Right lobe of liver (tissue), 6 donors: ENCODE measurements around the gene MYOF. TPM values are rescaled to one million over a fixed set of nuclear protein-coding genes. Genes with fewer than 3 reads are reported as not detected.

Experiments
- ATAC-seq, 4 donors: fragments of 200-7000 bp; cut with Tn5 transposase; one replicate each; pipeline ENCODE4 v1.9.1; 2020; ENCODE audit warnings: mild to moderate bottlenecking in 4 of 4, moderate library complexity in 4 of 4
- DNase-seq, 3 donors: peaks; one replicate each; pipeline ENCODE4 v3.0.0-alpha.2; 2020
- H3K27ac ChIP-seq, 3 donors: fragments of 200-600 bp; one replicate each; pipeline ENCODE4 v1.8.0; 2022
- H3K27me3 ChIP-seq, 2 donors: fragments of 200-600 bp; one replicate each; pipeline ENCODE4 v1.8.0; 2022
- H3K36me3 ChIP-seq, 4 donors: fragments of 200-600 bp; sonication (generic) in 1 of 4; one replicate each; pipeline versions ENCODE4 v1.5.1 to v1.8.0; 2017 to 2022; ENCODE audit warnings: control low read depth in 1 of 4
- H3K4me1 ChIP-seq, 4 donors: fragments of 200-600 bp; sonication (generic) in 1 of 4; one replicate each; pipeline versions ENCODE4 v1.5.1 to v1.8.0; 2017 to 2022; ENCODE audit warnings: control low read depth in 1 of 4
- H3K4me3 ChIP-seq, 3 donors: fragments of 200-600 bp; one replicate each; pipeline ENCODE4 v1.8.0; 2022
- H3K9me3 ChIP-seq, 4 donors: fragments of 200-600 bp; sonication (generic) in 1 of 4; one replicate each; pipeline versions ENCODE4 v1.5.1 to v1.8.0; 2017 to 2022; ENCODE audit warnings: control low read depth in 1 of 4
- CTCF ChIP-seq, 4 donors: fragments of 200-600 bp in 3 of 4; fragments of 450-650 bp in 1 of 4; IDR thresholded peaks; one replicate each; pipeline versions ENCODE4 v1.5.1 to v1.8.0; 2016 to 2022; ENCODE audit warnings: antibody characterized with exemption in 4 of 4, mild to moderate bottlenecking in 2 of 4
- POLR2A ChIP-seq: fragments of 450-650 bp; IDR thresholded peaks from one replicate; pipeline ENCODE4 v1.6.1; 2017; ENCODE audit warnings: antibody characterized with exemption, mild to moderate bottlenecking
- WGBS: methylation state at CpG from one replicate; pipeline ENCODE4 v1.1.6; 2018; ENCODE audit warnings: low coverage, low lambda C conversion rate; ENCODE audit not compliant: insufficient coverage; ENCODE audit errors: missing lambda C conversion rate; 5-methylcytosine and 5-hydroxymethylcytosine counted together
- intact Hi-C, 2 donors: fragments of 100-400 bp; cut with DNase I; formaldehyde crosslinking; loops; one replicate each; pipeline versions ENCODE4 v1.11.2 to v1.14.1; 2022
- total RNA-seq, 6 experiments: library from RNA; depleted of rRNA in 2 of 6; stranded (reverse); fragments of >200 nt in 2 of 6; fragmentation: NEBNext Ultra II Directional in 3 of 6; extraction: Animal tissue kit (Norgen Biotek cat#: 25700) in 3 of 6; gene quantifications; one replicate each; pipeline versions ENCODE4 v1.1.0 to v1.2.4, GENCODE V29; 2016 to 2023
- donor health status: DM: no; HTN: yes; CAD: no.
- donor health status: DM: no; HTN: no; CAD: no.
- donor health status: DM: no; HTN: no; CAD: no.
- donor health status: DM: no; HTN: yes; CAD: no.
- donor health status: DM: no; HTN: yes; CAD: no.

MYOF gene
- total RNA-seq, 6 experiments from 2014 or later: 1.9 to 14.6 (median 3.2) TPM

- ATAC-seq: peak in 1 of 4 donors; percentile 24
- 24% methylated on average over 2 of the region's 6 CpGs for WGBS
- no peak for DNase-seq
- intact Hi-C loops: no loop called here
- Histone ChIP-seq H3K36me3 (no peaks in the 10 kb centered on the region), H3K9me3 (no peaks in the 10 kb centered on the region), H3K4me1 (peaks cover 0 to 8% (median 0%) of the 10 kb centered on the region in 4 donors), H3K4me3 (no peak overlapping the region), H3K27me3 (no peaks in the 10 kb centered on the region), H3K27ac (peak overlapping the region in 1 of 3 donors; percentile 16)
- TF ChIP-seq CTCF (IDR thresholded peaks at IDR 0.05): no peak
- TF ChIP-seq POLR2A: no peak
These were observed 98.6 kb downstream of the MYOF start for GRCh38 chr10:93383562-93383981.

- peak in 1 of 4 donors; percentile 22 for ATAC-seq
- DNase-seq: no peak
- TF ChIP-seq POLR2A: no peak
- no peak for TF ChIP-seq CTCF (IDR thresholded peaks at IDR 0.05)
- WGBS: 59% methylated on average over 5 of the region's 5 CpGs
- no peaks in the 10 kb centered on the region for H3K36me3 ChIP-seq
- H3K4me3 ChIP-seq: no peak overlapping the region
- intact Hi-C loops: loop anchor here (5.0 to 10.0 kb wide), 2 partner anchors 102 to 105 kb away; partner anchors contain the start of gene MYOF (in 2 of the 2)
- no peak overlapping the region for H3K27ac ChIP-seq
- H3K4me1 ChIP-seq: peaks cover 0 to 6% (median 0%) of the 10 kb centered on the region in 4 donors
- H3K9me3 ChIP-seq: no peaks in the 10 kb centered on the region
- H3K27me3 ChIP-seq: no peaks in the 10 kb centered on the region
These were observed 102.2 kb downstream of the MYOF start for GRCh38 chr10:93379731-93380575.

GRCh38 chr10:93378997-93379730 lies 103.0 kb downstream of the MYOF start:
- intact Hi-C loops: loop anchor here (5.0 to 10.0 kb wide), 2 partner anchors 103 to 106 kb away; partner anchors contain the start of gene MYOF (in 2 of the 2)
- ATAC-seq (no peak), DNase-seq (no peak)
- TF ChIP-seq POLR2A: no peak
- H3K36me3 ChIP-seq: no peaks in the 10 kb centered on the region
- H3K27me3 ChIP-seq: no peaks in the 10 kb centered on the region
- peaks cover 0 to 6% (median 0%) of the 10 kb centered on the region in 4 donors for H3K4me1 ChIP-seq
- H3K9me3 ChIP-seq: no peaks in the 10 kb centered on the region
- no peak overlapping the region for H3K4me3 ChIP-seq
- 69% methylated on average over 3 of the region's 3 CpGs for WGBS
- H3K27ac ChIP-seq: no peak overlapping the region

GRCh38 chr10:93378039-93378438 lies 104.1 kb downstream of the MYOF start:
- intact Hi-C loops: loop anchor here (5.0 to 10.0 kb wide), 2 partner anchors 104 to 107 kb away; partner anchors contain the start of gene MYOF (in 2 of the 2)
- Histone ChIP-seq H3K27ac (no peak overlapping the region), H3K27me3 (no peaks in the 10 kb centered on the region), H3K4me1 (peaks cover 0 to 6% (median 0%) of the 10 kb centered on the region in 4 donors), H3K36me3 (no peaks in the 10 kb centered on the region), H3K4me3 (no peak overlapping the region), H3K9me3 (no peaks in the 10 kb centered on the region)
- WGBS: 88% methylated on average over 2 of the region's 2 CpGs
- no peak for DNase-seq
- no peak for ATAC-seq
- TF ChIP-seq CTCF (IDR thresholded peaks at IDR 0.05): no peak
- TF ChIP-seq POLR2A: no peak
